HepG2 (cell line): ENCODE results near the gene FAM184B. TPM values are rescaled to one million over a fixed set of nuclear protein-coding genes. Genes with fewer than 3 reads are reported as not detected.

Source experiments
- DZIP1 ChIP-seq: sonication (generic); formaldehyde crosslinking; IDR thresholded peaks from 2 replicates; pipeline ENCODE4 v1.5.0; 2020; ENCODE audit warnings: mild to moderate bottlenecking, missing genetic modification reagents
- E2F1 ChIP-seq: sonication (generic); formaldehyde crosslinking; IDR thresholded peaks from 2 replicates; pipeline ENCODE4 v1.5.0; 2020; ENCODE audit warnings: missing genetic modification reagents
- FOXP1 ChIP-seq, 2 experiments: fragments of 450-650 bp in 1 of 2; IDR thresholded peaks; 2 replicates each; pipeline ENCODE4 v1.6.1; 2017 to 2018; ENCODE audit warnings: antibody characterized with exemption in 1 of 2
- HNF1A ChIP-seq, 2 experiments: sonication (generic) in 1 of 2; formaldehyde crosslinking in 1 of 2; IDR thresholded peaks; 2 replicates each; pipeline versions ENCODE4 v1.4.0 to v1.6.1; 2016 to 2020; ENCODE audit warnings: borderline replicate concordance in 1 of 2, low read depth in 1 of 2, mild to moderate bottlenecking in 1 of 2, missing genetic modification reagents in 1 of 2
- KAT7 ChIP-seq: IDR thresholded peaks from 2 replicates; pipeline ENCODE4 v1.6.1; 2018; ENCODE audit warnings: borderline replicate concordance, missing compliant biosample characterization
- KDM2A ChIP-seq: sonication (generic); formaldehyde crosslinking; IDR thresholded peaks from 2 replicates; pipeline ENCODE4 v1.4.0; 2020; ENCODE audit warnings: low read depth, missing genetic modification reagents, borderline replicate concordance
- MXD1 ChIP-seq: sonication (generic); formaldehyde crosslinking; IDR thresholded peaks from 2 replicates; pipeline ENCODE4 v1.4.0; 2020; ENCODE audit warnings: mild to moderate bottlenecking, missing genetic modification reagents
- NFIB ChIP-seq: sonication (generic); formaldehyde crosslinking; IDR thresholded peaks from 2 replicates; pipeline ENCODE4 v1.9.0; 2021; ENCODE audit warnings: missing genetic modification reagents, mild to moderate bottlenecking, borderline replicate concordance
- SIX1 ChIP-seq: sonication (generic); formaldehyde crosslinking; IDR thresholded peaks from 2 replicates; pipeline ENCODE4 v1.4.0; 2020; ENCODE audit warnings: missing genetic modification reagents, borderline replicate concordance
- ZNF205 ChIP-seq: IDR thresholded peaks from 2 replicates; pipeline ENCODE4 v1.6.1; 2018; ENCODE audit warnings: missing biosample characterization, missing genetic modification reagents
- ZNF326 ChIP-seq: sonication (generic); formaldehyde crosslinking; IDR thresholded peaks from 2 replicates; pipeline ENCODE4 v1.4.0; 2020; ENCODE audit warnings: missing genetic modification reagents, borderline replicate concordance
- ZNF460 ChIP-seq: sonication (generic); formaldehyde crosslinking; IDR thresholded peaks from 2 replicates; pipeline ENCODE4 v1.5.1; 2020; ENCODE audit warnings: missing genetic modification reagents, mild to moderate bottlenecking, borderline replicate concordance
- ZNF512 ChIP-seq: sonication (generic); formaldehyde crosslinking; IDR thresholded peaks from 2 replicates; pipeline ENCODE4 v1.4.0; 2020; ENCODE audit warnings: mild to moderate bottlenecking, missing genetic modification reagents
- ZNF580 ChIP-seq: IDR thresholded peaks from 2 replicates; pipeline ENCODE4 v1.6.1; 2016; ENCODE audit warnings: low read depth, borderline replicate concordance
- polyA plus RNA-seq, 8 experiments: library from polyadenylated mRNA; depleted of rRNA in 3 of 8; stranded (reverse) in 7 of 8; unstranded in 1 of 8; fragments of >200 nt; fragmentation: Illumina TruSeq in 4 of 8; extraction: Trizol in 4 of 8; gene quantifications; 2 replicates each; pipeline versions ENCODE4 v1.2.1 to v1.2.3, GENCODE V29; 2011 to 2016; ENCODE audit warnings: low read depth in 4 of 8, missing spikeins in 1 of 8, mixed read lengths in 1 of 8; ENCODE audit not compliant: insufficient read depth in 1 of 8
- total RNA-seq, 5 experiments: library from RNA; depleted of rRNA; stranded (reverse); fragments of >200 nt; fragmentation: Illumina TruSeq; extraction: Trizol; gene quantifications; 2 replicates each; pipeline ENCODE4 v1.2.3, GENCODE V29; 2016; ENCODE audit warnings: low read depth in 1 of 5

The FAM184B gene
- total and polyA plus RNA-seq, 2 of the 13 experiments (the other 11 are each of a cell fraction or from before 2014, with no cell fraction given) = not detected

GRCh38 chr4:17810260-17811077 lies 29.0 kb upstream of the FAM184B start, which contains the start of the genes DCAF16 and NCAPG (continued):
- no peak for TF ChIP-seq ZNF460
- TF ChIP-seq KDM2A (CRISPR knock-in tag) = peak; percentile 82; the same call in 1 of the 2 replicates
- no peak for TF ChIP-seq HNF1A (IDR thresholded peaks at IDR 0.05; ENCODE audit: low read depth)
- TF ChIP-seq HNF1A (CRISPR knock-in tag; IDR thresholded peaks at IDR 0.05; ENCODE audit: borderline replicate concordance) = peak; percentile 41; the same call in 1 of the 2 replicates
- no peak for TF ChIP-seq ZNF326 (CRISPR knock-in tag)
- no peak for TF ChIP-seq SIX1 (CRISPR knock-in tag)
- peak; percentile 66 for TF ChIP-seq ZNF205 (CRISPR knock-in tag)
- TF ChIP-seq NFIB (CRISPR knock-in tag) = no peak
- TF ChIP-seq KAT7 (CRISPR knock-in tag) = peak; percentile 95
- no peak for TF ChIP-seq ZNF580 (CRISPR knock-in tag)
- TF ChIP-seq FOXP1 (IDR thresholded peaks at IDR 0.05) = no peak
- no peak for TF ChIP-seq FOXP1 (CRISPR knock-in tag; IDR thresholded peaks at IDR 0.05)
- TF ChIP-seq ZNF512 = no peak
- TF ChIP-seq MXD1 (CRISPR knock-in tag) = peak; percentile 81; the same call in 1 of the 2 replicates
- TF ChIP-seq DZIP1 (CRISPR knock-in tag) = no peak
- peak; percentile 100 for TF ChIP-seq E2F1 (CRISPR knock-in tag)
